K562 (cell line): ENCODE measurements around the gene TAF1B.

Experiments
- BCOR ChIP-seq: fragments of 450-650 bp; IDR thresholded peaks from 2 replicates; pipeline ENCODE4 v1.6.1; 2016
- CREB3 ChIP-seq: fragments of 450-650 bp; conservative IDR thresholded peaks from 2 replicates; pipeline ENCODE4 v1.6.1; 2016; ENCODE audit warnings: missing genetic modification characterization, low read depth, mild to moderate bottlenecking, missing compliant biosample characterization, moderate library complexity
- ESRRB ChIP-seq: fragments of 250-450 bp; sonication (Bioruptor Pico); IDR thresholded peaks from 2 replicates; pipeline ENCODE4 v1.5.0; 2020; ENCODE audit warnings: mild to moderate bottlenecking, moderate library complexity, borderline replicate concordance
- U2AF2 ChIP-seq: fragments of 200-400 bp; formaldehyde crosslinking; optimal IDR thresholded peaks from 2 replicates; pipeline ENCODE3; 2017; ENCODE audit warnings: low read depth, mild to moderate bottlenecking, low read length
- TF ChIP-seq, protein P1 (sequence below), 3 experiments: IDR thresholded peaks in 2 of 3; conservative IDR thresholded peaks in 1 of 3; 2 replicates each; pipeline ENCODE4 v1.5.1; 2011 to 2012; ENCODE audit warnings: low read length in 3 of 3, mild to moderate bottlenecking in 3 of 3, control low read depth in 2 of 3, improper control_type of control experiment in 1 of 3, inconsistent platforms in 1 of 3, low read depth in 1 of 3, mixed read lengths in 1 of 3, moderate library complexity in 1 of 3; ENCODE audit not compliant: insufficient read depth in 2 of 3

DNA sequence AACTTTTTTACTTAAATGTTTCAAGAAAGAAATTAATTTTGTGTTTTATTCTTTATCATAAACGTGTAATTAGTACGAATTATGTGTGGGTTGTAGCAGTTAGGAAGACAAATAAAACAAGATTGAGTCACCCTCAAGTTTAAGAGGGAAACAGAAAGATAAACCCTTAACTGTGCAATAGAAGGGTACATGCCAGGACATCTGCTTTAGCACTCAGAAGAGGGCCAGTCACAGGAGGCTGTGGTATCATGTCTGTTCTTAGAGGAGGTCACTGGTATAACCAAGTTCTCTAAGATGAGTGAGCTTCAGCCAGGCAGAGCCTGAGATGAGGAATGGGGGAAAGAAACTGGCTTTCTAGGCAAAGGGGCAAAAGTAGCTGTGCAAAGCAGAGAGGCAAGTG is 65.8 kb downstream of the TAF1B start:
- TF ChIP-seq ESRRB (no peak), U2AF2 (no peak), BCOR (no peak), CREB3 (tag) (no peak)
- TF ChIP-seq, protein P1, sequence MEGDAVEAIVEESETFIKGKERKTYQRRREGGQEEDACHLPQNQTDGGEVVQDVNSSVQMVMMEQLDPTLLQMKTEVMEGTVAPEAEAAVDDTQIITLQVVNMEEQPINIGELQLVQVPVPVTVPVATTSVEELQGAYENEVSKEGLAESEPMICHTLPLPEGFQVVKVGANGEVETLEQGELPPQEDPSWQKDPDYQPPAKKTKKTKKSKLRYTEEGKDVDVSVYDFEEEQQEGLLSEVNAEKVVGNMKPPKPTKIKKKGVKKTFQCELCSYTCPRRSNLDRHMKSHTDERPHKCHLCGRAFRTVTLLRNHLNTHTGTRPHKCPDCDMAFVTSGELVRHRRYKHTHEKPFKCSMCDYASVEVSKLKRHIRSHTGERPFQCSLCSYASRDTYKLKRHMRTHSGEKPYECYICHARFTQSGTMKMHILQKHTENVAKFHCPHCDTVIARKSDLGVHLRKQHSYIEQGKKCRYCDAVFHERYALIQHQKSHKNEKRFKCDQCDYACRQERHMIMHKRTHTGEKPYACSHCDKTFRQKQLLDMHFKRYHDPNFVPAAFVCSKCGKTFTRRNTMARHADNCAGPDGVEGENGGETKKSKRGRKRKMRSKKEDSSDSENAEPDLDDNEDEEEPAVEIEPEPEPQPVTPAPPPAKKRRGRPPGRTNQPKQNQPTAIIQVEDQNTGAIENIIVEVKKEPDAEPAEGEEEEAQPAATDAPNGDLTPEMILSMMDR (IDR thresholded peaks at IDR 0.05 in 2 of 3, conservative IDR thresholded peaks at IDR 0.05 in 1 of 3; ENCODE audit: insufficient read depth in 2 of 3, low read depth in 1 of 3, low read length in 3 of 3): no peak
